Osteocyte (in vitro differentiated cells): ENCODE measurements around the gene PCDHB10. TPM values are rescaled to one million over a fixed set of nuclear protein-coding genes. Genes with fewer than 3 reads are reported as not detected.
"Not testable (repeated sequence)": the region's sequence is repeated elsewhere in the genome, so short reads cannot be mapped to it uniquely, and the experiment has no call there.

Experiments used
- DNase-seq: peaks from one replicate; pipeline ENCODE4 v3.0.0; 2021; ENCODE audit warnings: mixed read lengths; ENCODE audit not compliant: unreplicated experiment; ENCODE audit errors: extremely low spot score
- H3K27ac Mint-ChIP-seq: one replicate; pipeline ENCODE4 v1.8.0; 2021; ENCODE audit warnings: mild to moderate bottlenecking, mixed read lengths; ENCODE audit not compliant: unreplicated experiment
- H3K27me3 Mint-ChIP-seq: one replicate; pipeline ENCODE4 v1.8.0; 2021; ENCODE audit warnings: mixed read lengths; ENCODE audit not compliant: unreplicated experiment
- H3K36me3 Mint-ChIP-seq: one replicate; pipeline ENCODE4 v1.8.0; 2021; ENCODE audit warnings: mixed read lengths; ENCODE audit not compliant: unreplicated experiment
- H3K4me1 Mint-ChIP-seq: one replicate; pipeline ENCODE4 v1.8.0; 2021; ENCODE audit warnings: mixed read lengths; ENCODE audit not compliant: unreplicated experiment
- H3K4me3 Mint-ChIP-seq: one replicate; pipeline ENCODE4 v1.8.0; 2021; ENCODE audit warnings: mild to moderate bottlenecking, moderate library complexity, mixed read lengths; ENCODE audit not compliant: unreplicated experiment
- H3K9me3 Mint-ChIP-seq: one replicate; pipeline ENCODE4 v1.8.0; 2021; ENCODE audit warnings: mixed read lengths; ENCODE audit not compliant: unreplicated experiment
- CTCF ChIP-seq: fragments of 200-600 bp; sonication (generic); IDR thresholded peaks from 2 replicates; pipeline ENCODE4 v1.5.0; 2021; ENCODE audit warnings: antibody characterized with exemption, mild to moderate bottlenecking, moderate library complexity
- total RNA-seq: library from RNA; stranded (reverse); gene quantifications from 2 replicates; pipeline ENCODE4 v1.2.1, GENCODE V29; 2021

Gene PCDHB10
- total RNA-seq, 1 donor from 2014 or later: 7.8 TPM

DNA sequence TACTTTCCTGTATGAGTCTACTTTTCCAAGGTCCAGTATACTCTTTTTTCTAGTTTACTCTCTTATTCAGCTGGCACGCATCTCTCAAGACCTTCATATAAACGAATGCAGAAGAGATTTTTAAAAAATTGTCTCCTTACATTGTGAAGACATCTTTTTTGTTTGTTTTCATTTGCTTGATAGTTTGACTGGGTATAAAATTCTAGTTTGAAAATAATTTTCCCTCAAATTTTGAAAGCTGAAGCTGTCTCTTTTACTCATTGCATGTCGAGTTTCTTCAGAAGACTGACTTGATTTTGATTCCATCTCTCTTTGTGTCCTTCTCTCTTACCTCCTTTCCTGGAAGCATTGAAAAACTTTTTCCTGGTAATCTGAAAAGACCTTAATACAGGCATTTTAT lies 4.2 kb downstream of the PCDHB10 start:
- TF ChIP-seq CTCF: no peak
- no peak for DNase-seq
- H3K36me3 Mint-ChIP-seq: peaks cover 20% of the 10 kb centered on the region
- no peaks in the 10 kb centered on the region for H3K4me1 Mint-ChIP-seq
- H3K27me3 Mint-ChIP-seq: no peaks in the 10 kb centered on the region
- H3K9me3 Mint-ChIP-seq: peaks cover 67% of the 10 kb centered on the region
- no peak overlapping the region for H3K27ac Mint-ChIP-seq
- no peak overlapping the region for H3K4me3 Mint-ChIP-seq

- H3K9me3 Mint-ChIP-seq: peaks cover 52% of the 10 kb centered on the region
- H3K27ac Mint-ChIP-seq: no peak within 1 kb of the TSS
- DNase-seq: no peak
- no peaks in the 10 kb centered on the region for H3K4me1 Mint-ChIP-seq
- TF ChIP-seq CTCF: no peak
- no peak within 1 kb of the TSS for H3K4me3 Mint-ChIP-seq
- H3K27me3 Mint-ChIP-seq: no peaks in the 10 kb centered on the region
- H3K36me3 Mint-ChIP-seq: peaks cover 21% of the 10 kb centered on the region
Observed at GRCh38 chr5:141199359-141200235, 7.4 kb downstream of the PCDHB10 start, which contains the start of gene PCDHB11. Gene PCDHB11, plus strand, starts transcription at chr5:141199627. Its CDS starts 148 bp downstream, at chr5:141199775.

GRCh38 chr5:141201126-141201525 lies 9.0 kb downstream of the PCDHB10 start:
- DNase-seq, H3K4me3 Mint-ChIP-seq, H3K27ac Mint-ChIP-seq, H3K27me3 Mint-ChIP-seq, H3K4me1 Mint-ChIP-seq: not testable (repeated sequence)
- peaks cover 19% of the 10 kb centered on the region for H3K36me3 Mint-ChIP-seq
- H3K9me3 Mint-ChIP-seq: peaks cover 54% of the 10 kb centered on the region

- H3K4me3 Mint-ChIP-seq, H3K27me3 Mint-ChIP-seq: not testable (repeated sequence)
- H3K9me3 Mint-ChIP-seq: peaks cover 48% of the 10 kb centered on the region
Observed at GRCh38 chr5:141201646-141202045, 9.5 kb downstream of the PCDHB10 start.

GRCh38 chr5:141208478-141208877 lies 16.3 kb downstream of the PCDHB10 start, which contains the start of gene PCDHB12:
Gene PCDHB12, plus strand, starts transcription at chr5:141208719. Its CDS starts 189 bp downstream, at chr5:141208908.
- Mint-ChIP-seq H3K36me3 (peaks cover under 1% of the 10 kb centered on the region), H3K27me3 (no peaks in the 10 kb centered on the region), H3K9me3 (peaks cover 56% of the 10 kb centered on the region), H3K27ac (no peak within 1 kb of the TSS), H3K4me1 (no peaks in the 10 kb centered on the region), H3K4me3 (no peak within 1 kb of the TSS)
- TF ChIP-seq CTCF: no peak
- DNase-seq: no peak

More at GRCh38 chr5:141201646-141202045, 9.5 kb downstream of the PCDHB10 start:
- not testable (repeated sequence) for H3K27ac Mint-ChIP-seq, H3K4me1 Mint-ChIP-seq, DNase-seq
- H3K36me3 Mint-ChIP-seq: peaks cover 14% of the 10 kb centered on the region

GRCh38 chr5:141210281-141210680 lies 18.1 kb downstream of the PCDHB10 start:
- not testable (repeated sequence) for H3K4me1 Mint-ChIP-seq, H3K4me3 Mint-ChIP-seq, H3K27ac Mint-ChIP-seq, DNase-seq, H3K36me3 Mint-ChIP-seq, H3K27me3 Mint-ChIP-seq
- H3K9me3 Mint-ChIP-seq: peaks cover 62% of the 10 kb centered on the region

DNA sequence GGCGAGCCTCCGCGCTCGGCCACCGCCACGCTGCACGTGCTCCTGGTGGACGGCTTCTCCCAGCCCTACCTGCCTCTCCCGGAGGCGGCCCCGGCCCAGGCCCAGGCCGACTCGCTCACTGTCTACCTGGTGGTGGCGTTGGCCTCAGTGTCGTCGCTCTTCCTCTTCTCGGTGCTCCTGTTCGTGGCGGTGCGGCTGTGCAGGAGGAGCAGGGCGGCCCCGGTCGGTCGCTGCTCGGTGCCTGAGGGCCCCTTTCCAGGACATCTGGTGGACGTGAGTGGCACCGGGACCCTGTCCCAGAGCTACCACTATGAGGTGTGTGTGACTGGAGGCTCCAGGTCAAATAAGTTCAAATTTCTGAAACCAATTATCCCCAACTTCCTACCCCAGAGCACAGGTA lies 18.7 kb downstream of the PCDHB10 start:
- not testable (repeated sequence) for H3K27ac Mint-ChIP-seq, H3K27me3 Mint-ChIP-seq, H3K4me1 Mint-ChIP-seq, DNase-seq, H3K36me3 Mint-ChIP-seq, H3K4me3 Mint-ChIP-seq
- peaks cover 59% of the 10 kb centered on the region for H3K9me3 Mint-ChIP-seq
